K562 (cell line): ENCODE measurements around the gene CNNM4. TPM values are rescaled to one million over a fixed set of nuclear protein-coding genes. Genes with fewer than 3 reads are reported as not detected.

Experiments used
- ASH1L ChIP-seq: fragments of 450-650 bp; IDR thresholded peaks from 2 replicates; pipeline ENCODE4 v1.6.1; 2018; ENCODE audit warnings: borderline replicate concordance, mild to moderate bottlenecking, low read depth; ENCODE audit not compliant: partially characterized antibody
- HDAC8 ChIP-seq: fragments of 450-650 bp; IDR thresholded peaks from 2 replicates; pipeline ENCODE4 v1.6.1; 2016; ENCODE audit warnings: mild to moderate bottlenecking, missing genetic modification characterization, moderate library complexity, missing compliant biosample characterization
- MCM5 ChIP-seq: fragments of 450-650 bp; IDR thresholded peaks from 2 replicates; pipeline ENCODE4 v1.6.1; 2016; ENCODE audit warnings: low read depth
- MECOM ChIP-seq: fragments of 250-450 bp; sonication (Bioruptor Pico); IDR thresholded peaks from 2 replicates; pipeline ENCODE4 v1.8.0; 2022; ENCODE audit warnings: inconsistent platforms
- NFATC3 ChIP-seq: fragments of 450-650 bp; IDR thresholded peaks from 2 replicates; pipeline ENCODE4 v1.6.1; 2017; ENCODE audit warnings: mild to moderate bottlenecking
- POLR2A ChIP-seq: fragments of 450-650 bp; conservative IDR thresholded peaks from 2 replicates; pipeline ENCODE4 v1.6.1; 2016
- POLR2AphosphoS2 ChIP-seq: IDR thresholded peaks from 2 replicates; pipeline ENCODE4 v1.6.1; 2012; ENCODE audit warnings: low read length, improper control_type of control experiment
- SAFB2 ChIP-seq: fragments of 200-400 bp; formaldehyde crosslinking; IDR thresholded peaks from 2 replicates; pipeline ENCODE4 v1.6.1; 2018; ENCODE audit warnings: borderline replicate concordance, low read length, low read depth, moderate library complexity; ENCODE audit not compliant: severe bottlenecking
- ZNF408 ChIP-seq: fragments of 250-450 bp; sonication (Bioruptor Pico); IDR thresholded peaks from 2 replicates; pipeline ENCODE4 v1.4.0; 2020; ENCODE audit warnings: low read depth, mild to moderate bottlenecking, moderate library complexity
- ZNF639 ChIP-seq, 2 experiments: fragments of 200-800 bp in 1 of 2; sonication (Bioruptor generic) in 1 of 2; sonication (generic) in 1 of 2; formaldehyde crosslinking in 1 of 2; IDR thresholded peaks in 1 of 2; conservative IDR thresholded peaks in 1 of 2; 2 replicates each; pipeline versions ENCODE4 v1.5.0 to v1.6.1; 2016 to 2020; ENCODE audit warnings: missing compliant biosample characterization in 1 of 2, missing genetic modification characterization in 1 of 2, missing genetic modification reagents in 1 of 2
- ZNF707 ChIP-seq: fragments of 250-450 bp; sonication (Bioruptor Pico); conservative IDR thresholded peaks from 2 replicates; pipeline ENCODE4 v1.8.0; 2022; ENCODE audit warnings: inconsistent platforms, mild to moderate bottlenecking, moderate library complexity
- ZNF780A ChIP-seq: fragments of 250-450 bp; sonication (Bioruptor Pico); IDR thresholded peaks from 2 replicates; pipeline ENCODE4 v1.5.0; 2021; ENCODE audit warnings: mild to moderate bottlenecking
- polyA plus RNA-seq, 8 experiments: library from polyadenylated mRNA; depleted of rRNA in 4 of 8; stranded (reverse) in 5 of 8; unstranded in 3 of 8; fragments of >200 nt; fragmentation: Nextera tagmentation in 2 of 8; fragmentation: Illumina TruSeq in 1 of 8; extraction: Ambion mirVana in 2 of 8; extraction: Trizol in 1 of 8; gene quantifications; 2 replicates each; pipeline versions ENCODE4 v1.2.1 to v1.2.3, GENCODE V29; 2011 to 2014; ENCODE audit warnings: inconsistent platforms in 1 of 8, missing spikeins in 1 of 8
- total RNA-seq, 7 experiments: library from RNA; depleted of rRNA in 6 of 7; stranded (reverse); fragments of >200 nt in 6 of 7; fragmentation: Illumina TruSeq in 2 of 7; extraction: Trizol in 2 of 7; gene quantifications; 2 replicates each; pipeline versions ENCODE4 v1.2.1 to v1.2.3, GENCODE V29; 2011 to 2021; ENCODE audit warnings: low replicate concordance in 1 of 7
- TF ChIP-seq, protein P1 (sequence below): sonication (generic); formaldehyde crosslinking; IDR thresholded peaks from 2 replicates; pipeline ENCODE4 v1.9.0; 2022; ENCODE audit warnings: mild to moderate bottlenecking, missing genetic modification reagents
- TF ChIP-seq, protein P2 (sequence below): fragments of 450-650 bp; IDR thresholded peaks from one replicate; pipeline ENCODE4 v1.6.1; 2018; ENCODE audit warnings: mild to moderate bottlenecking, moderate library complexity; ENCODE audit not compliant: partially characterized antibody
- TF ChIP-seq, protein P3 (sequence below): fragments of 450-650 bp; IDR thresholded peaks from 2 replicates; pipeline ENCODE4 v1.6.1; 2016; ENCODE audit warnings: low read depth, mild to moderate bottlenecking, moderate library complexity
- TF ChIP-seq, protein P4 (sequence below): fragments of 450-650 bp; IDR thresholded peaks from 2 replicates; pipeline ENCODE4 v1.6.1; 2016; ENCODE audit warnings: mild to moderate bottlenecking
- TF ChIP-seq, protein P5 (sequence below): fragments of 250-450 bp; sonication (Bioruptor Pico); IDR thresholded peaks from 2 replicates; pipeline ENCODE4 v1.4.0; 2020; ENCODE audit warnings: mild to moderate bottlenecking, moderate library complexity

Gene CNNM4
- total and polyA plus RNA-seq, 9 of the 15 experiments (the other 6 are each of a cell fraction or from before 2014, with no cell fraction given) = 0.96 to 6.3 (median 2.8) TPM

GRCh38 chr2:96809951-96810782, 49.5 kb downstream of the CNNM4 start (continued):
- TF ChIP-seq HDAC8 = no peak
- no peak for TF ChIP-seq POLR2AphosphoS2
- TF ChIP-seq, protein P1, sequence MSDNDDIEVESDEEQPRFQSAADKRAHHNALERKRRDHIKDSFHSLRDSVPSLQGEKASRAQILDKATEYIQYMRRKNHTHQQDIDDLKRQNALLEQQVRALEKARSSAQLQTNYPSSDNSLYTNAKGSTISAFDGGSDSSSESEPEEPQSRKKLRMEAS (CRISPR knock-in tag) = no peak
- TF ChIP-seq, protein P2, sequence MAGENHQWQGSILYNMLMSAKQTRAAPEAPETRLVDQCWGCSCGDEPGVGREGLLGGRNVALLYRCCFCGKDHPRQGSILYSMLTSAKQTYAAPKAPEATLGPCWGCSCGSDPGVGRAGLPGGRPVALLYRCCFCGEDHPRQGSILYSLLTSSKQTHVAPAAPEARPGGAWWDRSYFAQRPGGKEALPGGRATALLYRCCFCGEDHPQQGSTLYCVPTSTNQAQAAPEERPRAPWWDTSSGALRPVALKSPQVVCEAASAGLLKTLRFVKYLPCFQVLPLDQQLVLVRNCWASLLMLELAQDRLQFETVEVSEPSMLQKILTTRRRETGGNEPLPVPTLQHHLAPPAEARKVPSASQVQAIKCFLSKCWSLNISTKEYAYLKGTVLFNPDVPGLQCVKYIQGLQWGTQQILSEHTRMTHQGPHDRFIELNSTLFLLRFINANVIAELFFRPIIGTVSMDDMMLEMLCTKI = no peak
- peak; percentile 73; the same call in 1 of the 2 replicates for TF ChIP-seq MECOM (CRISPR knock-in tag)
- TF ChIP-seq, protein P3, sequence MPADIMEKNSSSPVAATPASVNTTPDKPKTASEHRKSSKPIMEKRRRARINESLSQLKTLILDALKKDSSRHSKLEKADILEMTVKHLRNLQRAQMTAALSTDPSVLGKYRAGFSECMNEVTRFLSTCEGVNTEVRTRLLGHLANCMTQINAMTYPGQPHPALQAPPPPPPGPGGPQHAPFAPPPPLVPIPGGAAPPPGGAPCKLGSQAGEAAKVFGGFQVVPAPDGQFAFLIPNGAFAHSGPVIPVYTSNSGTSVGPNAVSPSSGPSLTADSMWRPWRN = no peak
- TF ChIP-seq SAFB2 = no peak
- no peak for TF ChIP-seq ASH1L
- TF ChIP-seq, protein P4, sequence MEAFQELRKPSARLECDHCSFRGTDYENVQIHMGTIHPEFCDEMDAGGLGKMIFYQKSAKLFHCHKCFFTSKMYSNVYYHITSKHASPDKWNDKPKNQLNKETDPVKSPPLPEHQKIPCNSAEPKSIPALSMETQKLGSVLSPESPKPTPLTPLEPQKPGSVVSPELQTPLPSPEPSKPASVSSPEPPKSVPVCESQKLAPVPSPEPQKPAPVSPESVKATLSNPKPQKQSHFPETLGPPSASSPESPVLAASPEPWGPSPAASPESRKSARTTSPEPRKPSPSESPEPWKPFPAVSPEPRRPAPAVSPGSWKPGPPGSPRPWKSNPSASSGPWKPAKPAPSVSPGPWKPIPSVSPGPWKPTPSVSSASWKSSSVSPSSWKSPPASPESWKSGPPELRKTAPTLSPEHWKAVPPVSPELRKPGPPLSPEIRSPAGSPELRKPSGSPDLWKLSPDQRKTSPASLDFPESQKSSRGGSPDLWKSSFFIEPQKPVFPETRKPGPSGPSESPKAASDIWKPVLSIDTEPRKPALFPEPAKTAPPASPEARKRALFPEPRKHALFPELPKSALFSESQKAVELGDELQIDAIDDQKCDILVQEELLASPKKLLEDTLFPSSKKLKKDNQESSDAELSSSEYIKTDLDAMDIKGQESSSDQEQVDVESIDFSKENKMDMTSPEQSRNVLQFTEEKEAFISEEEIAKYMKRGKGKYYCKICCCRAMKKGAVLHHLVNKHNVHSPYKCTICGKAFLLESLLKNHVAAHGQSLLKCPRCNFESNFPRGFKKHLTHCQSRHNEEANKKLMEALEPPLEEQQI = no peak
- peak in 1 of 2 experiments; percentile 44; a peak in 1 of 4 replicates for TF ChIP-seq ZNF639 (CRISPR knock-in tag; conservative IDR thresholded peaks at IDR 0.05 in 1 of 2, IDR thresholded peaks at IDR 0.05 in 1 of 2)
- TF ChIP-seq ZNF408 = no peak
- TF ChIP-seq POLR2A = no peak
- no peak for TF ChIP-seq ZNF707 (CRISPR knock-in tag)
- no peak for TF ChIP-seq NFATC3
- TF ChIP-seq, protein P5, sequence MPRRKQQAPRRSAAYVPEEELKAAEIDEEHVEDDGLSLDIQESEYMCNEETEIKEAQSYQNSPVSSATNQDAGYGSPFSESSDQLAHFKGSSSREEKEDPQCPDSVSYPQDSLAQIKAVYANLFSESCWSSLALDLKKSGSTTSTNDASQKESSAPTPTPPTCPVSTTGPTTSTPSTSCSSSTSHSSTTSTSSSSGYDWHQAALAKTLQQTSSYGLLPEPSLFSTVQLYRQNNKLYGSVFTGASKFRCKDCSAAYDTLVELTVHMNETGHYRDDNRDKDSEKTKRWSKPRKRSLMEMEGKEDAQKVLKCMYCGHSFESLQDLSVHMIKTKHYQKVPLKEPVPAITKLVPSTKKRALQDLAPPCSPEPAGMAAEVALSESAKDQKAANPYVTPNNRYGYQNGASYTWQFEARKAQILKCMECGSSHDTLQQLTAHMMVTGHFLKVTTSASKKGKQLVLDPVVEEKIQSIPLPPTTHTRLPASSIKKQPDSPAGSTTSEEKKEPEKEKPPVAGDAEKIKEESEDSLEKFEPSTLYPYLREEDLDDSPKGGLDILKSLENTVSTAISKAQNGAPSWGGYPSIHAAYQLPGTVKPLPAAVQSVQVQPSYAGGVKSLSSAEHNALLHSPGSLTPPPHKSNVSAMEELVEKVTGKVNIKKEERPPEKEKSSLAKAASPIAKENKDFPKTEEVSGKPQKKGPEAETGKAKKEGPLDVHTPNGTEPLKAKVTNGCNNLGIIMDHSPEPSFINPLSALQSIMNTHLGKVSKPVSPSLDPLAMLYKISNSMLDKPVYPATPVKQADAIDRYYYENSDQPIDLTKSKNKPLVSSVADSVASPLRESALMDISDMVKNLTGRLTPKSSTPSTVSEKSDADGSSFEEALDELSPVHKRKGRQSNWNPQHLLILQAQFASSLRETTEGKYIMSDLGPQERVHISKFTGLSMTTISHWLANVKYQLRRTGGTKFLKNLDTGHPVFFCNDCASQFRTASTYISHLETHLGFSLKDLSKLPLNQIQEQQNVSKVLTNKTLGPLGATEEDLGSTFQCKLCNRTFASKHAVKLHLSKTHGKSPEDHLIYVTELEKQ (CRISPR knock-in tag) = no peak
- no peak for TF ChIP-seq ZNF780A
- TF ChIP-seq MCM5 = no peak
